C4-2B (cell line): ENCODE measurements around the gene RIMBP2.

Source experiments
- H3K27ac ChIP-seq: fragments of 450-650 bp; 2 replicates; pipeline ENCODE4 v1.5.1; 2017
- ZFX ChIP-seq: fragments of 450-650 bp; IDR thresholded peaks from 2 replicates; pipeline ENCODE4 v1.6.1; 2017
- TF ChIP-seq, protein P1 (sequence below): fragments of 450-650 bp; conservative IDR thresholded peaks from 2 replicates; pipeline ENCODE4 v1.5.1; 2017; ENCODE audit warnings: mild to moderate bottlenecking

Gene RIMBP2

GRCh38 chr12:130557886-130558765, 158.0 kb downstream of the RIMBP2 start:
- no peak for TF ChIP-seq ZFX
- TF ChIP-seq, protein P1, sequence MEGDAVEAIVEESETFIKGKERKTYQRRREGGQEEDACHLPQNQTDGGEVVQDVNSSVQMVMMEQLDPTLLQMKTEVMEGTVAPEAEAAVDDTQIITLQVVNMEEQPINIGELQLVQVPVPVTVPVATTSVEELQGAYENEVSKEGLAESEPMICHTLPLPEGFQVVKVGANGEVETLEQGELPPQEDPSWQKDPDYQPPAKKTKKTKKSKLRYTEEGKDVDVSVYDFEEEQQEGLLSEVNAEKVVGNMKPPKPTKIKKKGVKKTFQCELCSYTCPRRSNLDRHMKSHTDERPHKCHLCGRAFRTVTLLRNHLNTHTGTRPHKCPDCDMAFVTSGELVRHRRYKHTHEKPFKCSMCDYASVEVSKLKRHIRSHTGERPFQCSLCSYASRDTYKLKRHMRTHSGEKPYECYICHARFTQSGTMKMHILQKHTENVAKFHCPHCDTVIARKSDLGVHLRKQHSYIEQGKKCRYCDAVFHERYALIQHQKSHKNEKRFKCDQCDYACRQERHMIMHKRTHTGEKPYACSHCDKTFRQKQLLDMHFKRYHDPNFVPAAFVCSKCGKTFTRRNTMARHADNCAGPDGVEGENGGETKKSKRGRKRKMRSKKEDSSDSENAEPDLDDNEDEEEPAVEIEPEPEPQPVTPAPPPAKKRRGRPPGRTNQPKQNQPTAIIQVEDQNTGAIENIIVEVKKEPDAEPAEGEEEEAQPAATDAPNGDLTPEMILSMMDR, result no peak
- no peak overlapping the region for H3K27ac ChIP-seq

GRCh38 chr12:130557201-130557600, 158.9 kb downstream of the RIMBP2 start:
- TF ChIP-seq ZFX, result no peak
- TF ChIP-seq, protein P1, result no peak
- no peak overlapping the region for H3K27ac ChIP-seq

DNA sequence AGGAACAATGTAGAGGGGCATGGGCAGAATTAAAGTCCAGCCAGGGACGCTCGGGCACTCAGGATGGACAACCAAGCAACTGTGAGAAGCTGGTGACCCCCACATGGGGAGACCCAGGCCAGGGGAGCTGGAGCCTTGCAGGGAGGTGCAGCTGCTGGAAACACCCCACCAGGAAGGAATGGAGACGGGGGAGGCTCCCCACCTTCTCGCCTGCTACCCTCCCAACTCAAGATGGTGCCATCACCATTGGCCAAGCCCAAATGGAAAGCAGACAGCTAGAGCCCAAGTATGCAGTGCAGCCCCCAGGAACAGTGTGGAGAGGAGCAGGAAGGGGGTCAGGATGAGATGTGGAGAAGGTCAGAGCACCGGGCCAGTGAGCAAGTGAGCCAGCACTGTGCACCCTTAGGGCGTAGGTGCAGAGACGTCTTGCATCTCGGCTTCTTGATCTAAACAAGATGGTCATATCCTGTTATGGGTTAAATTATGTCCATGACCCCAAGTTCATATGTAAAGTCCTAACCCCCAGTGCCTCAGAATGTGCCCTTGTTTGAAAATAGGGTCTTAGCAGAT, 159.5 kb downstream of the RIMBP2 start:
- H3K27ac ChIP-seq, result no peak overlapping the region
- TF ChIP-seq, protein P1, result no peak
- no peak for TF ChIP-seq ZFX

DNA sequence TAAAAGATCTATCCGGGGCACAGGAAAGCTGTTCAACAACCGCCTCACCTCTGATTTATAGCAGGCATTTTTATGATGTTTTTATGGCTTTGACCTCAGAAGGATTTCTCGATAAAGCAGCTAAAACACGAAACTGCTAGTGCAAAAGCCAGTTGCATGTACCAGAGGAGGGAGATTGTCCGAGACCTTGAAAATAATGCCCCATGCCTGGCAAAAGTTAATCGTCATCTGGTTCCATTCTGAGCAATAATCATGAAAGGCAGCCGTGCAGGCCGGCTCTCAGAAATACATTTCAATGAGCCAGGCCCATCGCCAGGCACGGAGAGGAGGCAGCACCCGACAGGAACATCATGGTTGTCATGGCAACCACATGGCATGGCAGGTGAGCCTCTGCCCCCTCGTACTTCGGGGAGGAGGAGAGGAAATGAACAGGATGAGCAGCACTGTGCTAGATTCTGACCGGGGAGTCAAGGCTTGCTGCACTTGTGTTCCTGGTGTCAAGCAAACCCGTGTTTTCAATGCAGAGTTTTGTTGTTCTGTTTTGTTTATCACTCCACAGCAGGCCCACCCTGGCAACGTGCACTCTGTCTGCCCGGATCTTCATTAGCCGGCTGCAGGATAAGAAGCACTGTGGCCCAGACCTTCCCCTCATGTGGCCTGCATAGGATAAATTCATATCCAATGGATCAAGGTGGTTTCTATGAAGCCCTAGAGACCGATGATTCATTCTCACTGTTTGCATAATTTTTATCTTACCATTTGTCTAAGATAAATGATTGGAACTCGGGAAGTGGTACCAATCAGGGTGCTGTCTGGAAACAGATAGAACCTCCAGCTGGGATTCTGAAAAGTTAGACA, 160.2 kb downstream of the RIMBP2 start:
- TF ChIP-seq ZFX, result no peak
- TF ChIP-seq, protein P1, result no peak
- no peak overlapping the region for H3K27ac ChIP-seq

- TF ChIP-seq ZFX, result no peak
- TF ChIP-seq, protein P1, result no peak
- H3K27ac ChIP-seq, result no peak overlapping the region
Observed at GRCh38 chr12:130555221-130555620, 160.9 kb downstream of the RIMBP2 start.

DNA sequence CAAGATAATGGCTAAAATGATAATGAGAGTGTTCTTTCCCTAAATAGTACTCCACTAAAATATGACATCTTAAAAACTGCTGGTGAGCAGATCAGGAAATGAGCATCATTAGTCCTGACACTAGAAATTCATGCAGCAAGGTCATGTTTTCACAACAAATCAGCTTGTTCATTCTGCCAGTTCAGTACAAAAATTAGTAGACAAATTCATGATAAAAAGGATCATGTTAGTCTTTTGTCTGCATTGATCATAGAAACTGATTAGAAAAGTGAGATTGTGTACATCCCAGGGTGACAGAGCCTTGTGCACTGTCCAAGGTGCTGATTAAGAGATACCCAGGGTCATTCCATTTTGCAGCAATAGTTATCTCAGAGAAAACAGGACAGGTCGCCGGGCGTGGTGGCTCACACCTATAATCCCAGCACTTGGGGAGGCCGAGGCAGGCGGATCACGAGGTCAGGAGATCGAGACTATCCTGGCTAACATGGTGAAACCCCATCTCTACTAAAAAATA, 163.6 kb downstream of the RIMBP2 start:
- no peak overlapping the region for H3K27ac ChIP-seq
- TF ChIP-seq ZFX, result no peak
- TF ChIP-seq, protein P1, result no peak
